ENCODE measurements around the gene CDH1. TPM values are rescaled to one million over a fixed set of nuclear protein-coding genes. Genes with fewer than 3 reads are reported as not detected.

Gene CDH1
- polyA plus RNA-seq, 1 of the 3 experiments (the other 2 are of a cell fraction): not detected

- no peaks in the 10 kb centered on the region for H4K20me1 ChIP-seq (ENCODE audit: insufficient read depth)
- no peaks in the 10 kb centered on the region for H3K79me2 ChIP-seq (ENCODE audit: insufficient read depth)
- no peak overlapping the region for H3K27ac ChIP-seq (ENCODE audit: low read depth in 2 of 2, low read length in 1 of 2)
- CTCF ChIA-PET: interaction anchor here (1.5 to 3.0 kb wide), 2 partner anchors 9 to 306 kb away, joined by 5 to 14 read pairs; partner anchors contain the start of gene TANGO6
- no peak overlapping the region for H2AFZ ChIP-seq (ENCODE audit: low read depth)
- no peak overlapping the region for H3K4me2 ChIP-seq
- no peak overlapping the region for H3K9ac ChIP-seq
- no peaks in the 10 kb centered on the region for H3K36me3 ChIP-seq (replicated peaks in 1 of 2; ENCODE audit: control insufficient read depth in 1 of 2, insufficient read depth in 2 of 2, low read length in 1 of 2)
- POLR2A ChIA-PET: no interaction called here
- H3K27me3 ChIP-seq (ENCODE audit: insufficient read depth): no peaks in the 10 kb centered on the region; the same call in 1 of the 2 replicates
- 100% methylated on average over 1 of the region's 1 CpG for WGBS (ENCODE audit: low lambda C conversion rate)
- H3K9me2 ChIP-seq: no peaks in the 10 kb centered on the region
- H3K9me3 ChIP-seq: no peaks in the 10 kb centered on the region
- H3F3A ChIP-seq (replicated peaks; ENCODE audit: insufficient read depth): no peaks in the 10 kb centered on the region
- no peaks in the 10 kb centered on the region for H3K4me1 ChIP-seq (ENCODE audit: control insufficient read depth in 1 of 2, insufficient read depth in 2 of 2, low read depth in 1 of 2, low read length in 1 of 2)
- TF ChIP-seq, protein P1, sequence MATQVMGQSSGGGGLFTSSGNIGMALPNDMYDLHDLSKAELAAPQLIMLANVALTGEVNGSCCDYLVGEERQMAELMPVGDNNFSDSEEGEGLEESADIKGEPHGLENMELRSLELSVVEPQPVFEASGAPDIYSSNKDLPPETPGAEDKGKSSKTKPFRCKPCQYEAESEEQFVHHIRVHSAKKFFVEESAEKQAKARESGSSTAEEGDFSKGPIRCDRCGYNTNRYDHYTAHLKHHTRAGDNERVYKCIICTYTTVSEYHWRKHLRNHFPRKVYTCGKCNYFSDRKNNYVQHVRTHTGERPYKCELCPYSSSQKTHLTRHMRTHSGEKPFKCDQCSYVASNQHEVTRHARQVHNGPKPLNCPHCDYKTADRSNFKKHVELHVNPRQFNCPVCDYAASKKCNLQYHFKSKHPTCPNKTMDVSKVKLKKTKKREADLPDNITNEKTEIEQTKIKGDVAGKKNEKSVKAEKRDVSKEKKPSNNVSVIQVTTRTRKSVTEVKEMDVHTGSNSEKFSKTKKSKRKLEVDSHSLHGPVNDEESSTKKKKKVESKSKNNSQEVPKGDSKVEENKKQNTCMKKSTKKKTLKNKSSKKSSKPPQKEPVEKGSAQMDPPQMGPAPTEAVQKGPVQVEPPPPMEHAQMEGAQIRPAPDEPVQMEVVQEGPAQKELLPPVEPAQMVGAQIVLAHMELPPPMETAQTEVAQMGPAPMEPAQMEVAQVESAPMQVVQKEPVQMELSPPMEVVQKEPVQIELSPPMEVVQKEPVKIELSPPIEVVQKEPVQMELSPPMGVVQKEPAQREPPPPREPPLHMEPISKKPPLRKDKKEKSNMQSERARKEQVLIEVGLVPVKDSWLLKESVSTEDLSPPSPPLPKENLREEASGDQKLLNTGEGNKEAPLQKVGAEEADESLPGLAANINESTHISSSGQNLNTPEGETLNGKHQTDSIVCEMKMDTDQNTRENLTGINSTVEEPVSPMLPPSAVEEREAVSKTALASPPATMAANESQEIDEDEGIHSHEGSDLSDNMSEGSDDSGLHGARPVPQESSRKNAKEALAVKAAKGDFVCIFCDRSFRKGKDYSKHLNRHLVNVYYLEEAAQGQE (IDR thresholded peaks at IDR 0.05; ENCODE audit: low read depth, low read length): no peak
- no peak for TF ChIP-seq MEF2A (IDR thresholded peaks at IDR 0.05; ENCODE audit: borderline replicate concordance, low read depth)
- no peak for TF ChIP-seq ELF1 (IDR thresholded peaks at IDR 0.05)
- TF ChIP-seq RFX5 (IDR thresholded peaks at IDR 0.05; ENCODE audit: low read length): no peak
- no peak for TF ChIP-seq TEAD4 (IDR thresholded peaks at IDR 0.05; ENCODE audit: borderline replicate concordance, insufficient read depth)
- TF ChIP-seq CTCF (IDR thresholded peaks at IDR 0.05): no peak
- no peak for TF ChIP-seq POLR2AphosphoS5 (IDR thresholded peaks at IDR 0.05; ENCODE audit: low read depth, low read length)
- no peak for TF ChIP-seq NRF1 (IDR thresholded peaks at IDR 0.05; ENCODE audit: low read depth, low read length)
- no peak for TF ChIP-seq YY1 (IDR thresholded peaks at IDR 0.05; ENCODE audit: low read depth)
- no peak for TF ChIP-seq JUND (IDR thresholded peaks at IDR 0.05)
- no peak for TF ChIP-seq USF2 (IDR thresholded peaks at IDR 0.05; ENCODE audit: borderline replicate concordance, low read depth, low read length)
- TF ChIP-seq, protein P2, sequence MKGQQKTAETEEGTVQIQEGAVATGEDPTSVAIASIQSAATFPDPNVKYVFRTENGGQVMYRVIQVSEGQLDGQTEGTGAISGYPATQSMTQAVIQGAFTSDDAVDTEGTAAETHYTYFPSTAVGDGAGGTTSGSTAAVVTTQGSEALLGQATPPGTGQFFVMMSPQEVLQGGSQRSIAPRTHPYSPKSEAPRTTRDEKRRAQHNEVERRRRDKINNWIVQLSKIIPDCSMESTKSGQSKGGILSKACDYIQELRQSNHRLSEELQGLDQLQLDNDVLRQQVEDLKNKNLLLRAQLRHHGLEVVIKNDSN (IDR thresholded peaks at IDR 0.05; ENCODE audit: borderline replicate concordance, low read depth): no peak
- H3K4me3 ChIP-seq (ENCODE audit: low read depth in 2 of 2, low read length in 1 of 2): no peak overlapping the region
- DNase-seq: no peak
These were observed 97.5 kb downstream of the CDH1 start for GRCh38 chr16:68834550-68834949.

Measured in SK-N-SH (cell line).